ENCODE data around the gene NUDT4. TPM values are rescaled to one million over a fixed set of nuclear protein-coding genes. Genes with fewer than 3 reads are reported as not detected.

The NUDT4 gene
- total RNA-seq, 1 donor from 2014 or later, result 410 TPM

DNA sequence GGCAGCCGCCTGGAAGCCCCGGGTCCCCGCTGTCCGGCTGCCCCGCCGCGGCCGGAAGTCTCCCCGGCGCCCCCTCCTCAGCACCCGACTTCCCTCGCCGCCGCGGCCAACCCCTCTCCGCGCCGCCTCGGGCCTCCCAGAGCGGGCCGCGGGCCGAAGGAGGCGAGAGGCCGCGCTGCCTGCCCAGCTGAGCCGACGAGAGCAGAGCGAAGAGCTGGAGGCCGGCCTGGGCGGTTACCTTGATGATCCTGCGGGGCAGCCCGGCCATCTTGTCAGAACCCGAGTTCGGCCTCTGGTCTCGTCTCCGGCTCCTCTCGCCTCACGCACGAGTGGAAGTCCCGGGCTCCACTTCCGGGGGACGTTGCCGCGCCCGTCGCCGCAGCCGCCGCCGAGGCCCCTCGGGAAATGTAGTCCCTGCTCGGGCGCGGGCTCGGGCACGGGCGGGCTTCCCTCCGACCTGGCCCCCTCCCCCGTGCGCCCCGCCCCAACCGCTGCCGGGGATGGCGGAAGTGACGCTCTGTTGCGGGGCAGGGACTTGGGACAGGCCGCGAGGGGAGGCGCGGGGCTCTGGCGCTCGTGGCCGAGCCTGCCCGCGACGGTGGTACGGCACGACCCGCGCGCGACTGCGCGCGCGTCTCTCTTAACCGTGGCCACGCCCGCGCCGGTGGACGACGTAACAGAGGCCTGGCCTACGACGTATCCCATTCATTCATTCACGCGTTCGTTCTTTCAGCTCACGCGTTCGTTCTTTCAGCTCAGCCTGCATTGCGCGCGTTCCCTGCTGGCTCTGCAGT lies 64.1 kb downstream of the NUDT4 start, which contains the start of gene UBE2N:
Gene UBE2N, minus strand, starts transcription at position 331 of the 794 bp plus-strand sequence. Its CDS starts 63 bp downstream, at position 268.
- ATAC-seq (ENCODE audit: poor library complexity), result peak; percentile 96
- peak; percentile 97 for DNase-seq
- intact Hi-C loops (cut with DNase I), result no loop called here

GRCh38 chr12:93442411-93443340 lies 65.0 kb downstream of the NUDT4 start:
- intact Hi-C loops (cut with DNase I), result no loop called here
- DNase-seq (no peak), ATAC-seq (ENCODE audit: poor library complexity) (peak; percentile 5)

- DNase-seq (no peak), ATAC-seq (ENCODE audit: poor library complexity) (no peak)
- intact Hi-C loops (cut with DNase I), result no loop called here
Measured at GRCh38 chr12:93443576-93443975, 65.9 kb downstream of the NUDT4 start.

DNA sequence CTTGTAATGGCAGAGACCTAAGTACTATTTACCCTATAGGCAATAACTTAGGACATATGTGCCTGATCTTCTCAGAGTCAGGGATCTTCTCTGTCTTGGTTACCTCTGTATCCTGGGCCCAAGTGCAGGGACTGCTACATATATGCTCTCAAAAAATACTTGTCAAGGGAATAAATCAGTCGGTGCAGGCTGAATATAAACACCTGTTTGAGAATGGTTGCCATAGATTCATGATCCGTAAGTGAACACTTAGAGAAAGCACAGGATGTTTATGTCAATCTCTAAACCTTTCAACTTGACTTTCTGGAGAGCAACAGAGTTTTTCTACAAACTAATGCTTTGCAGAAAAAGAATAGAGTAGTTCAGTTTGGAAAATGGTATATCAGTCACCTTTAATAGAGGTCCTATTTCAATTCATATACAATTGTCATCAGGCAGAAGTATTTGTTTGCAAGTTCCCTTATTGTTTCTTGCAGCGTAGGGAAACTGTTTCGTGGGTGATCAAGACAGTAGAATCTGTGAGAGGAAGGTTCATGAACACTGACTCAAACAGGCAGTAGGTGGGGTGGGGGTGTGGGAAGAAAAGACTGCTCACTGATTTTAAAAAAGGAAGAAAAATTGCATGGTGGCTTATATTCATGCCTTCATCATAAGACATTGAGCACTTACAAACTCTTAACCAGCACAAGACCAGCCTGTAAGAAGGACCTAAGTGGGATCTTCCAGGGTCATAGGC lies 70.0 kb downstream of the NUDT4 start:
- intact Hi-C loops (cut with DNase I), result no loop called here
- ATAC-seq (ENCODE audit: poor library complexity) (no peak), DNase-seq (no peak)

- ATAC-seq (ENCODE audit: poor library complexity), result peak; percentile 41
- DNase-seq, result no peak
- intact Hi-C loops (cut with DNase I), result no loop called here
Measured at GRCh38 chr12:93448796-93449195, 71.1 kb downstream of the NUDT4 start.

- no peak for DNase-seq
- intact Hi-C loops (cut with DNase I), result no loop called here
- no peak for ATAC-seq (ENCODE audit: poor library complexity)
Measured at GRCh38 chr12:93449277-93449676, 71.6 kb downstream of the NUDT4 start.

- DNase-seq (no peak), ATAC-seq (ENCODE audit: poor library complexity) (no peak)
- intact Hi-C loops (cut with DNase I), result no loop called here
Measured at GRCh38 chr12:93451423-93452158, 73.9 kb downstream of the NUDT4 start.

- DNase-seq (no peak), ATAC-seq (ENCODE audit: poor library complexity) (no peak)
- intact Hi-C loops (cut with DNase I), result no loop called here
Measured at GRCh38 chr12:93453633-93454032, 75.9 kb downstream of the NUDT4 start.

- no peak for DNase-seq
- no peak for ATAC-seq (ENCODE audit: poor library complexity)
- intact Hi-C loops (cut with DNase I), result no loop called here
Measured at GRCh38 chr12:93456077-93456476, 78.4 kb downstream of the NUDT4 start.

Other genes starting within 250 kb of the NUDT4 start
- gene UBE2N, start 64.0 kb downstream of the NUDT4 start, total RNA-seq, result 77.3 TPM
- gene MRPL42, start 89.6 kb downstream of the NUDT4 start, total RNA-seq, result 39.9 TPM
- gene SOCS2, start 194.8 kb downstream of the NUDT4 start, total RNA-seq, result 6.0 TPM

Data from Right ventricle myocardium superior (tissue), 1 donor.